Breast epithelium (tissue), 4 donors: ENCODE results near the gene ZNF407. TPM values are rescaled to one million over a fixed set of nuclear protein-coding genes. Genes with fewer than 3 reads are reported as not detected.

Source experiments
- DNase-seq, 2 donors: peaks; one replicate each; pipeline ENCODE4 v3.0.0-alpha.2; 2019; ENCODE audit warnings: low spot score in 2 of 2
- H3K27ac ChIP-seq, 2 donors: fragments of 200-600 bp; sonication (generic) in 1 of 2; one replicate each; pipeline ENCODE4 v1.5.1; 2016 to 2019; ENCODE audit warnings: mild to moderate bottlenecking in 1 of 2
- H3K27me3 ChIP-seq, 2 donors: fragments of 200-600 bp; sonication (generic) in 1 of 2; one replicate each; pipeline versions ENCODE4 v1.5.1 to v1.6.0; 2017 to 2019; ENCODE audit warnings: control low read depth in 1 of 2, mild to moderate bottlenecking in 1 of 2
- H3K36me3 ChIP-seq: fragments of 200-600 bp; one replicate; pipeline ENCODE4 v1.5.1; 2019
- H3K4me1 ChIP-seq, 2 donors: fragments of 200-600 bp; sonication (generic); one replicate each; pipeline ENCODE4 v1.5.1; 2016 to 2019; ENCODE audit warnings: control low read depth in 1 of 2
- H3K4me3 ChIP-seq, 3 donors: fragments of 200-600 bp; sonication (generic); 1 replicate in 2 of 3; 2 replicates in 1 of 3; pipeline ENCODE4 v1.5.1; 2016 to 2019; ENCODE audit warnings: mild to moderate bottlenecking in 3 of 3, moderate library complexity in 2 of 3
- H3K9me3 ChIP-seq, 2 donors: fragments of 200-600 bp; sonication (generic) in 1 of 2; one replicate each; pipeline ENCODE4 v1.5.1; 2016 to 2019; ENCODE audit warnings: control low read depth in 1 of 2
- POLR2A ChIP-seq: fragments of 450-650 bp; IDR thresholded peaks from one replicate; pipeline ENCODE4 v1.6.1; 2016; ENCODE audit warnings: antibody characterized with exemption, mild to moderate bottlenecking, moderate library complexity
- POLR2AphosphoS5 ChIP-seq, 3 donors: sonication (generic); formaldehyde crosslinking; IDR thresholded peaks; one replicate each; pipeline ENCODE4 v1.6.1; 2017; ENCODE audit warnings: antibody characterized with exemption in 3 of 3
- intact Hi-C: fragments of 100-400 bp; cut with DNase I; formaldehyde crosslinking; loops from one replicate; pipeline ENCODE4 v1.15.1; 2023; ENCODE audit warnings: low total_unique reads
- total RNA-seq, 3 donors: library from RNA; depleted of rRNA; stranded (reverse); fragments of >200 nt; gene quantifications; one replicate each; pipeline ENCODE4 v1.1.0, GENCODE V29; 2016
- TF ChIP-seq, protein P1 (sequence below), 3 donors: fragments of 450-650 bp; IDR thresholded peaks; one replicate each; pipeline ENCODE4 v1.5.1; 2016 to 2017; ENCODE audit warnings: antibody characterized with exemption in 3 of 3, mild to moderate bottlenecking in 3 of 3, moderate library complexity in 3 of 3

The ZNF407 gene
- total RNA-seq, 3 donors from 2014 or later, result 14.9 to 30.1 (median 22.3) TPM

DNA sequence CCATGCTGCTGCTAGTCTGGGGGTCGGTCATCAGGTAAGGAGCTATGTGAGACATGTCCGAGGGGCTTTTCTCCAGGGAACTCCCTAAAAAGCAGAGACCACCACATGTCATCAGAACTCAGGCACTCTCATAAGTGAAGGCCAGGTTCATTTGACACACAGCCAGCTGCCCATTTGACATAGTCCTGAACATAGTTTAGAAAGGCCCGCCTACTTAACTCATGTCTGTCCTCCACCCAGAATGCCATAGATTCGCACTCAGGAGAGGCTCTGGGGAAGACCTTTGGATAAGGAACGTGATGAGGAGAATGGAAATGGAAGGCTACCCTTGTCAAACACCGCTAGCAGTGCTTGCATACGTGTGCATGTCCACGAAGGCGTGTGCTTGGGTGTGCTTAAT lies 454.1 kb downstream of the ZNF407 start:
- Histone ChIP-seq H3K27me3 (no peaks in the 10 kb centered on the region), H3K4me3 (no peak overlapping the region), H3K9me3 (no peaks in the 10 kb centered on the region), H3K4me1 (no peaks in the 10 kb centered on the region), H3K36me3 (no peaks in the 10 kb centered on the region), H3K27ac (no peak overlapping the region)
- TF ChIP-seq POLR2AphosphoS5 (IDR thresholded peaks at IDR 0.05), result no peak
- no peak for TF ChIP-seq POLR2A
- TF ChIP-seq, protein P1, sequence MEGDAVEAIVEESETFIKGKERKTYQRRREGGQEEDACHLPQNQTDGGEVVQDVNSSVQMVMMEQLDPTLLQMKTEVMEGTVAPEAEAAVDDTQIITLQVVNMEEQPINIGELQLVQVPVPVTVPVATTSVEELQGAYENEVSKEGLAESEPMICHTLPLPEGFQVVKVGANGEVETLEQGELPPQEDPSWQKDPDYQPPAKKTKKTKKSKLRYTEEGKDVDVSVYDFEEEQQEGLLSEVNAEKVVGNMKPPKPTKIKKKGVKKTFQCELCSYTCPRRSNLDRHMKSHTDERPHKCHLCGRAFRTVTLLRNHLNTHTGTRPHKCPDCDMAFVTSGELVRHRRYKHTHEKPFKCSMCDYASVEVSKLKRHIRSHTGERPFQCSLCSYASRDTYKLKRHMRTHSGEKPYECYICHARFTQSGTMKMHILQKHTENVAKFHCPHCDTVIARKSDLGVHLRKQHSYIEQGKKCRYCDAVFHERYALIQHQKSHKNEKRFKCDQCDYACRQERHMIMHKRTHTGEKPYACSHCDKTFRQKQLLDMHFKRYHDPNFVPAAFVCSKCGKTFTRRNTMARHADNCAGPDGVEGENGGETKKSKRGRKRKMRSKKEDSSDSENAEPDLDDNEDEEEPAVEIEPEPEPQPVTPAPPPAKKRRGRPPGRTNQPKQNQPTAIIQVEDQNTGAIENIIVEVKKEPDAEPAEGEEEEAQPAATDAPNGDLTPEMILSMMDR (IDR thresholded peaks at IDR 0.05), result no peak
- no peak for DNase-seq
- intact Hi-C loops, result no loop called here

DNA sequence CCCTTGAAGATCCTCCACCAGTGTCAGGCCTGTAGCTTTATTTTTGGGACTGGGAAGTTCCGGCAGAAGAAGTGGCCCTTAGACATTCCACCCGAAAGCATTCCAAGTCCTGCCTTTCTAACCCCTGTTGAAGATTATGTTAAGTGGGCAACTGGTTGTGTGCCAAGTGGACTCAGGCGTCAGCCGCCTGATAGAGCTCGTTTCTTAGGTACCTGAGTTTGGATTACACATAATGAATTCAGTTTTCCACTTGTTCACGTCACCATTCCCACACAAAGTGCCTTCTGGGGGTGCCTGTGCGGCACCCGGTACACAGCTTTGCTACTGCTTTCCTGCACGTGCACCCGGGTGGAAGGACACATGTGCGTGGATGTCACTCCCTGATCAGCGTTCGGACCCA lies 454.8 kb downstream of the ZNF407 start:
- Histone ChIP-seq H3K27me3 (no peaks in the 10 kb centered on the region), H3K4me3 (no peak overlapping the region), H3K9me3 (no peaks in the 10 kb centered on the region), H3K4me1 (no peaks in the 10 kb centered on the region), H3K27ac (no peak overlapping the region), H3K36me3 (no peaks in the 10 kb centered on the region)
- intact Hi-C loops, result no loop called here
- TF ChIP-seq POLR2AphosphoS5 (IDR thresholded peaks at IDR 0.05), result no peak
- TF ChIP-seq, protein P1 (IDR thresholded peaks at IDR 0.05), result no peak
- no peak for TF ChIP-seq POLR2A
- no peak for DNase-seq

DNA sequence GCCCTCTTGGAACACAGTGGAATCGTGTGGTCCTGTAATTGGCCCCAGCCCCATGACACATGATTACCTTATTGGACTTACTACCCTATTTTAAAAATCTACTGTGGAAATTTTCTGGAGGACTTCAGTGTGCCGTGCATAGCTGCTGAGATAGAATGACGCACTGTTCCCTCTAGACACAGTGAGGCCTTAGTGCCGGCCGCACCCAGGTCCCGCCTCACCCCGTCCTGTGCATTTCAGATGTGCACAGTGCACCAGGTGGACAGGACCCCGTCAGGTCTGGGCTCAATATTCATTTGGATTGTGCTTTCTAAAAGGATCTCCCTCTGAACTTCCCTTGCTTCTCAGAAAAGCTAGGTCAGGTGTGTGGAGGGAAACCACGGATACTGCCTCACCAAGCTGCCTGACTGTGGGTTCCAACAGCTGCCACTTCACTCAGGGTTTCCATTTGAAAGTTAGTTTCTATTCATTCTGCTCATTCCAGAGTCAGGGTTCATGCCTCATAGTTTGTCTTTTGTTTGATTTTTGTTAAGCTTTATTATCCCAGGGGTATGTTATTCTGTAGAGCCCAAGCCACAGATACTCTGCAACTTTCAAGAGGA lies 455.5 kb downstream of the ZNF407 start:
- no peaks in the 10 kb centered on the region for H3K4me1 ChIP-seq
- H3K36me3 ChIP-seq, result no peaks in the 10 kb centered on the region
- no peak for DNase-seq
- H3K27me3 ChIP-seq, result no peaks in the 10 kb centered on the region
- no peak overlapping the region for H3K27ac ChIP-seq
- TF ChIP-seq, protein P1 (IDR thresholded peaks at IDR 0.05), result no peak
- TF ChIP-seq POLR2A (no peak), POLR2AphosphoS5 (IDR thresholded peaks at IDR 0.05) (no peak)
- no peak overlapping the region for H3K4me3 ChIP-seq
- H3K9me3 ChIP-seq, result no peaks in the 10 kb centered on the region
- intact Hi-C loops, result no loop called here

DNA sequence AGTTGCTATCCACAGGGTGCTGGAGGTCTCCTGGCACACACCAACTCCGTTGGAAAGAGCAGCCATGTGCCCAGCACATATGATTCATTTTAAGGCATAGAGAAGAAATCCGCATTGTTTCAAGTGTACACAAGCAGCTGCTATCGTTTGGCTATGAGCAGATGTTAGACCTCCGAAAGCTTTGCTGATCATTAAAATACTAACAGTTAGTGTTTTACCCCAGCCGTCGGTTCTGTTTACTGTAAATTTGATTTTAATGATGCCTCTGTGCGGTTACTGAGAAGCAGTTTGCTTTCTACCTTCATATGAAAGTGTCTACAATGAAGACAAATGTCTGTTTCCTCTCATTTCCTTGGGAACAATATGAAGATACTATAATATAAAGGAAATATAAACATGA lies 456.4 kb downstream of the ZNF407 start:
- TF ChIP-seq POLR2AphosphoS5 (IDR thresholded peaks at IDR 0.05) (no peak), POLR2A (no peak)
- TF ChIP-seq, protein P1 (IDR thresholded peaks at IDR 0.05), result no peak
- no peak overlapping the region for H3K4me3 ChIP-seq
- no peaks in the 10 kb centered on the region for H3K36me3 ChIP-seq
- no peaks in the 10 kb centered on the region for H3K9me3 ChIP-seq
- no peak overlapping the region for H3K27ac ChIP-seq
- no peaks in the 10 kb centered on the region for H3K27me3 ChIP-seq
- no peaks in the 10 kb centered on the region for H3K4me1 ChIP-seq
- no peak for DNase-seq
- intact Hi-C loops, result no loop called here

DNA sequence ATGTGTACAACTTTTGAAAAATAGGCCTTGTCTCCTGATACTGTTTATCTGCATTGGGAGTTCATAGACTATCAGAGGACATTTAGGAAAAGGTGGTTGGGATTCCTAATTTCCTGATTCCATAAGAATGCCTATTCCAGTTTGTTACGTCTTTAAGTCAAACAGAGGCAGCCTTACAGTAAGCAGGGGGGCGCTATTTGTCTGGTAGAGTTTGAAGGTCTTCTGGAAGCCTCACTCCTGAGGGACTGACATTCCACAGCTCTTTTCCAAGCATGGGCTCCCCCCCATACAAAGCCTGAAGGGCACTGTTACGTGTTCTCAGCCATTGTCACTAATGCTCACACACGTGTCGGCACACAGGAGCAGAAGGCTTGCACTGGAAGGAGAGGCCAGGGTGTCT lies 456.9 kb downstream of the ZNF407 start:
- Histone ChIP-seq H3K9me3 (no peaks in the 10 kb centered on the region), H3K27me3 (no peaks in the 10 kb centered on the region), H3K27ac (no peak overlapping the region), H3K4me1 (no peaks in the 10 kb centered on the region), H3K4me3 (no peak overlapping the region), H3K36me3 (no peaks in the 10 kb centered on the region)
- TF ChIP-seq, protein P1 (IDR thresholded peaks at IDR 0.05), result no peak
- TF ChIP-seq POLR2AphosphoS5 (IDR thresholded peaks at IDR 0.05), result no peak
- TF ChIP-seq POLR2A, result no peak
- DNase-seq, result no peak
- intact Hi-C loops, result no loop called here
